ENCODE measurements around the gene WASHC4. TPM values are rescaled to one million over a fixed set of nuclear protein-coding genes. Genes with fewer than 3 reads are reported as not detected.

WASHC4 gene, protein sequence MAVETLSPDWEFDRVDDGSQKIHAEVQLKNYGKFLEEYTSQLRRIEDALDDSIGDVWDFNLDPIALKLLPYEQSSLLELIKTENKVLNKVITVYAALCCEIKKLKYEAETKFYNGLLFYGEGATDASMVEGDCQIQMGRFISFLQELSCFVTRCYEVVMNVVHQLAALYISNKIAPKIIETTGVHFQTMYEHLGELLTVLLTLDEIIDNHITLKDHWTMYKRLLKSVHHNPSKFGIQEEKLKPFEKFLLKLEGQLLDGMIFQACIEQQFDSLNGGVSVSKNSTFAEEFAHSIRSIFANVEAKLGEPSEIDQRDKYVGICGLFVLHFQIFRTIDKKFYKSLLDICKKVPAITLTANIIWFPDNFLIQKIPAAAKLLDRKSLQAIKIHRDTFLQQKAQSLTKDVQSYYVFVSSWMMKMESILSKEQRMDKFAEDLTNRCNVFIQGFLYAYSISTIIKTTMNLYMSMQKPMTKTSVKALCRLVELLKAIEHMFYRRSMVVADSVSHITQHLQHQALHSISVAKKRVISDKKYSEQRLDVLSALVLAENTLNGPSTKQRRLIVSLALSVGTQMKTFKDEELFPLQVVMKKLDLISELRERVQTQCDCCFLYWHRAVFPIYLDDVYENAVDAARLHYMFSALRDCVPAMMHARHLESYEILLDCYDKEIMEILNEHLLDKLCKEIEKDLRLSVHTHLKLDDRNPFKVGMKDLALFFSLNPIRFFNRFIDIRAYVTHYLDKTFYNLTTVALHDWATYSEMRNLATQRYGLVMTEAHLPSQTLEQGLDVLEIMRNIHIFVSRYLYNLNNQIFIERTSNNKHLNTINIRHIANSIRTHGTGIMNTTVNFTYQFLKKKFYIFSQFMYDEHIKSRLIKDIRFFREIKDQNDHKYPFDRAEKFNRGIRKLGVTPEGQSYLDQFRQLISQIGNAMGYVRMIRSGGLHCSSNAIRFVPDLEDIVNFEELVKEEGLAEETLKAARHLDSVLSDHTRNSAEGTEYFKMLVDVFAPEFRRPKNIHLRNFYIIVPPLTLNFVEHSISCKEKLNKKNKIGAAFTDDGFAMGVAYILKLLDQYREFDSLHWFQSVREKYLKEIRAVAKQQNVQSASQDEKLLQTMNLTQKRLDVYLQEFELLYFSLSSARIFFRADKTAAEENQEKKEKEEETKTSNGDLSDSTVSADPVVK
- 37.0 and 39.1 TPM in 2 replicates for total RNA-seq (2021)
- percentile 91 among the genes with signal in this experiment for Bru-seq, nascent RNA
- percentile 90 among the genes with signal in this experiment for BruChase-seq, experiment 1, labeled RNA remaining after a 2-hour chase
- BruChase-seq, experiment 2, labeled RNA remaining after a 6-hour chase, result percentile 80 among the genes with signal in this experiment
- long read RNA-seq, full-length matches to known transcripts, result 34 of 55 reads
- long read RNA-seq, partial matches to known transcripts, result 9 of 55 reads
- long read RNA-seq, other reads (novel, unspliced or antisense), result 12 of 55 reads

DNA sequence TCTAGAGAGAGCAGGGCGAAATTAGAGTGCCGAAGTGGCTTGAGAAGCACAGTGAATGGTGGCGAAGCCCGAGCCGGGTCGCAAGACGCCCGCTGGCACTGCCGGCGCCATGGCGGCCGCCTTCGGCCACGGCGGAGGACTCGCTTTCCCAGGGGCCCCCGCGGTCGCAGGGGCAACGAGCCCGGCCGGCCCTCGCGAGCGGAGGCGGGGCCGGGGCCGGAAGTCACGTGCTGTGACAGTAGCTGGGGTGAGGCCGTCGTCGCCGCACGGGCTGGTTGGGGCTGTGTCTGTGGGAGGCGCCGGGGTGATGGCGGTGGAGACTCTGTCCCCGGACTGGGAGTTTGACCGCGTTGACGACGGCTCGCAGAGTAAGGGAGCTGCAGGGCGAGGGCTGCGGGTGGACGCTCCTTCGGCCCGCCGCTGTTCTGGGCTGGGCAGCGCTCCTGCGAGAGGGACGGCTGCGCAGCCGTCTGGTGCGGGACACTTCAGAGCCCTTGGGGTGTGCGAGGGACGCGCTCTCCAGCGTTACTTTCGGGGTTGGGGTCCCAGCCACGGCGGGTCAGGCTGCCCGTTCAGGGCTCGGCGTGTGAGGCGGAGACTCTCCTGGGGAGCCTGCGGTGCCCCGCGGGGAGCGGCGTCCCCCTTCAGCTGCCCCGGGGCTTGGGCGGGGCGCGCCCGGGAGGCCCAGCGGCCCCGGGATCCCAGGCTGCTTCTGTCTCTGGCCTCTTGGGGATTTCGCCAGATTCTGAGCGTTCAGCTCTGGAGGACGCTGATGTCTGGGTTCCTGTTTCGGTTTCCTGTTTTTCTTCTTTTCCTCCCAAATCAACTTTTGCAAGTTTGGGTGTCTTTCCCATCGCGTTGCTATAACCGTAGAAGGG lies at the start of gene WASHC4:
WASHC4 (plus strand) TSS at position 238 of the 878 bp plus-strand sequence; CDS start at position 308, 70 bp downstream.
- H3K27ac ChIP-seq (ENCODE audit: low read depth, low read length, poor library complexity, severe bottlenecking), result peak within 1 kb of the TSS; percentile 86
- POLR2A ChIA-PET (ENCODE audit: low non-redundant PET), result interaction anchor here (0.7 kb wide), 1 partner anchor 1848 kb away, joined by 3 read pairs; the partner anchor contains the start of gene TMEM263
- TF ChIP-seq, protein P1, sequence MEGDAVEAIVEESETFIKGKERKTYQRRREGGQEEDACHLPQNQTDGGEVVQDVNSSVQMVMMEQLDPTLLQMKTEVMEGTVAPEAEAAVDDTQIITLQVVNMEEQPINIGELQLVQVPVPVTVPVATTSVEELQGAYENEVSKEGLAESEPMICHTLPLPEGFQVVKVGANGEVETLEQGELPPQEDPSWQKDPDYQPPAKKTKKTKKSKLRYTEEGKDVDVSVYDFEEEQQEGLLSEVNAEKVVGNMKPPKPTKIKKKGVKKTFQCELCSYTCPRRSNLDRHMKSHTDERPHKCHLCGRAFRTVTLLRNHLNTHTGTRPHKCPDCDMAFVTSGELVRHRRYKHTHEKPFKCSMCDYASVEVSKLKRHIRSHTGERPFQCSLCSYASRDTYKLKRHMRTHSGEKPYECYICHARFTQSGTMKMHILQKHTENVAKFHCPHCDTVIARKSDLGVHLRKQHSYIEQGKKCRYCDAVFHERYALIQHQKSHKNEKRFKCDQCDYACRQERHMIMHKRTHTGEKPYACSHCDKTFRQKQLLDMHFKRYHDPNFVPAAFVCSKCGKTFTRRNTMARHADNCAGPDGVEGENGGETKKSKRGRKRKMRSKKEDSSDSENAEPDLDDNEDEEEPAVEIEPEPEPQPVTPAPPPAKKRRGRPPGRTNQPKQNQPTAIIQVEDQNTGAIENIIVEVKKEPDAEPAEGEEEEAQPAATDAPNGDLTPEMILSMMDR (conservative IDR thresholded peaks at IDR 0.05; ENCODE audit: low read depth, low read length), result no peak
- no peak for TF ChIP-seq EZH2 (IDR thresholded peaks at IDR 0.05; ENCODE audit: borderline replicate concordance, low read depth, low read length, poor library complexity, severe bottlenecking)
- H3K27me3 ChIP-seq (replicated peaks; ENCODE audit: insufficient read depth, low read depth, low read length, poor library complexity), result no peaks in the 10 kb centered on the region
- H3K4me1 ChIP-seq (ENCODE audit: insufficient read depth, low read length, poor library complexity, severe bottlenecking), result peaks cover 15% of the 10 kb centered on the region
- intact Hi-C loops (cut with micrococcal nuclease; ENCODE audit: unreplicated experiment), result no loop called here
- no TSS peak for BruUV-seq (replicated peaks)
- peak within 1 kb of the TSS; percentile 73 for H3K4me3 ChIP-seq (ENCODE audit: low read depth, low read length, poor library complexity, severe bottlenecking)
- CTCF ChIA-PET, result interaction anchor here (0.5 to 0.6 kb wide), 2 partner anchors 274 to 1049 kb away, joined by 3 to 4 read pairs; no protein-coding TSS in a partner anchor
- peak; percentile 96 for DNase-seq (ENCODE audit: low spot score)
- H3K9me3 ChIP-seq (ENCODE audit: low read depth, low read length, poor library complexity, severe bottlenecking), result no peaks in the 10 kb centered on the region
- peaks cover 15% of the 10 kb centered on the region for H3K36me3 ChIP-seq (ENCODE audit: insufficient read depth, low read length, poor library complexity, severe bottlenecking)

DNA sequence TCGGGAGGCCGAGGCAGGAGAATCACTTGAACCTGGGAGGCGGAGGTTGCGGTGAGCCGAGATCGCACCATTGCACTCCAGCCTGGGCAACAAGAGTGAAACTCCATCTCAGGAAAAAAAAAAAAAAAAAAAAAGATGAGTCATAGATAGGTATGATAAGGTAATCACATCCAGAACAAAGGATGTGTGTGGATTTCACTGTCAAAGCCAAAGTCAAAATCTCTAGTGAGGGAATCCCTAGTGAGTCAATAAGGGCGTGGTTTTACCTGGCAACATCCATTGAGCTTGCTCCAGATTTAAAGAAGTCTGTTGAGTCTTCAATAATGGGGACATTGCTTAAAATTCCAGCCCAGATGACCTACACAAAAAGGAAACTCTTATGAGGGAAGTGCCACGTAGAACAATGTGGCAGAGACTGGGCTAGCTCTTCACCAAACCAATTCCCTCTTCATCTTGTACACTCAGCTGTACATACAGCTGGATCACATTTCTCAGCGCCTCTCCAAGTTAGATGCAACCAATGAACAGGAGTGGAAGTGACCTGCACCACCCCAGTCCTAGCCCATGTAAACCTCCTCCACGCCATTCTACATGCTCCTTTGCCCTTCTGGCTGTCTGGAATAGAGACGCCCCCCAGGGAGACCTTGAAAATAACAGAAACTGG lies 46.7 kb upstream of the WASHC4 start:
- Histone ChIP-seq H3K27me3 (replicated peaks; ENCODE audit: insufficient read depth, low read depth, low read length, poor library complexity) (no peaks in the 10 kb centered on the region), H3K9me3 (ENCODE audit: low read depth, low read length, poor library complexity, severe bottlenecking) (peaks cover 7% of the 10 kb centered on the region), H3K27ac (ENCODE audit: low read depth, low read length, poor library complexity, severe bottlenecking) (no peak overlapping the region), H3K36me3 (ENCODE audit: insufficient read depth, low read length, poor library complexity, severe bottlenecking) (no peaks in the 10 kb centered on the region), H3K4me3 (ENCODE audit: low read depth, low read length, poor library complexity, severe bottlenecking) (no peak overlapping the region), H3K4me1 (ENCODE audit: insufficient read depth, low read length, poor library complexity, severe bottlenecking) (no peaks in the 10 kb centered on the region)
- POLR2A ChIA-PET (ENCODE audit: low non-redundant PET), result no interaction called here
- TF ChIP-seq, protein P1 (conservative IDR thresholded peaks at IDR 0.05; ENCODE audit: low read depth, low read length), result no peak
- no peak for TF ChIP-seq EZH2 (IDR thresholded peaks at IDR 0.05; ENCODE audit: borderline replicate concordance, low read depth, low read length, poor library complexity, severe bottlenecking)
- no TSS peak for BruUV-seq (replicated peaks)
- intact Hi-C loops (cut with micrococcal nuclease; ENCODE audit: unreplicated experiment), result no loop called here
- CTCF ChIA-PET, result no interaction called here
- DNase-seq (ENCODE audit: low spot score), result no peak

All from A673 (cell line).